Lung microvascular endothelial cell (primary cell): ENCODE measurements around the gene OSBPL6. TPM values are rescaled to one million over a fixed set of nuclear protein-coding genes. Genes with fewer than 3 reads are reported as not detected.
"Not testable (repeated sequence)": the region's sequence is repeated elsewhere in the genome, so short reads cannot be mapped to it uniquely, and the experiment has no call there.

Source experiments
- DNase-seq, 2 donors: peaks; one replicate each; pipeline versions ENCODE4 v3.0.0 to v3.0.0-alpha.2; 2010; ENCODE audit warnings: low read depth in 2 of 2
- total RNA-seq: library from RNA; depleted of rRNA; stranded (reverse); fragments of >200 nt; gene quantifications from 2 replicates; pipeline ENCODE4 v1.2.1, GENCODE V29; 2014

Gene OSBPL6
- total RNA-seq, 1 donor from 2014 or later = 4.0 TPM

DNA sequence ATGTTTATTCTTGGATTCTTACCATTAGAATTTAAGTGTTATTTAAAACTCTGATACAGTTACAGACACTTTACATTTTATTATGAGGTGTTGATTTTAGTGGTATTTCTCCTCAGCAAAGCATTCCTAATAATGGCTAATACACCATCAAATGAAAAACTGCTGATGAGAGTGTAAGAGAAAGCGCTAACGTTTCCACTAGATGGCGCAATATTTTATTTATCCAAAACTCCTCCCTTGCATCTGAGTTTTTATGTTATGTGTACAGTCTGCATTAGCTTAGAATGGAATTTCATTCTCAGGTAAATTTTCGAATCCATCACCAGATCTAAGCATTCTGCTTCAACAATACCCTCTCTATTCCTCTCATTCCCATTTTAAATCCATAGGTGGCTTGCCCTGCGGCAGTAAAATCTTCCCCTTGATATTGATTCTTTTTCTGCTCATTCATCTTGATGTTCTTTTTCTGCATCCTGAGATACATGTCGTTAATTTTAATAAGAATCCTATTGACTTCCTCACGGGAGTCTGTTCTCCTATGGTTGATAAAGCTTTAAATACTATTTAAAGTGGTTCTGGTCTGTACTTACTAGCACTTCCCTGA is 202.8 kb downstream of the OSBPL6 start:
- DNase-seq = peak; percentile 61 to 71

DNA sequence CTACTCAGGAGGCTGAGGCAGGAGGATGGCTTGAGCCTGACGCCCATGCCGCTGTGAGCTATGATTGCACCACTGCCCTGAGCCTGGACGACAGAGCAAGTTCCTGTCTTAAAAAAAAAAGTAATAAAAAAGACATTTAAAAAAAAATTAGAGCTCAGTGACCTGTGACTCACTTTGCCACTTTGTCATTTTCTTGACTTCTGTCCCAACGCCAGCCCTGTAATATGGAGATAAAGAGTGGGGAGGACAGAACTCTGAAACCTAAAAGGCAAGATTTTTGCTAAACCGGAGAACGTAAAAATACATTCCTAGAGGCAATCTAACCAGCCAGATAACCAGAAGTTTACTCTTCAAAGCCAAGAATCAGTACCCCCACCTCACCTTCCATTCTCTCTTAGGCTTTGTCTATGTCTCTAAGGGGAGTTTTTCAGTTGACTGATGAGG is 207.7 kb downstream of the OSBPL6 start:
- DNase-seq = peak in 1 of 2 donors; percentile 16

DNA sequence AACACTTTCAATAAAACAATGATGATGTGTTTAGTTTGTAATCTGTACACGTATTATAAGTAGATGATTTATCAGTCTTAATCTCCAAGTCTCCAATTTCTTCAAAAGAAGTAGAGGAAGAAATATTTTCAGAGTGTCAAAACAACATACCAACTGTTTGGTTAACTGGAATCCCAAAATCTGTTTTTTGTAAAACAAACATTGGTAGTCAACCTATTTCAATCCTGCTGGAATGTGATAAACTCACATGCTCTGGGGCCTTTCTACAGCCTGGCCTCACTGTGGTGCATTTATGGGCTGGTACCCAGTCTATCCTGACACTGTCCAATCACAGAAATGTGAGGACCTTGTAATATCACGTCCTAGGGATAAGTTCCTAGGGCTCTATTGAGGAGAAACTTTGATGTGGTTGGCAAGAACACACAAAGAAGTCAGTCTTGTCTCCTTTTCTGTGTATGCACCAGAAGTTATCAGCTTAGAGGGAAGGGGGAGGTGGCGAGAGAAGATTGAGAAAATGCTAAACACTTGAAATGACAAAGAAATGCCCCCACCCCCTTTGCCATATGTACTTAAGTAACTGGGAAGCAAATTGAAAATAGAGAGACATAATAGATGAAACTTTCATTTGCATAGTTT is 209.5 kb downstream of the OSBPL6 start:
- no peak for DNase-seq

DNA sequence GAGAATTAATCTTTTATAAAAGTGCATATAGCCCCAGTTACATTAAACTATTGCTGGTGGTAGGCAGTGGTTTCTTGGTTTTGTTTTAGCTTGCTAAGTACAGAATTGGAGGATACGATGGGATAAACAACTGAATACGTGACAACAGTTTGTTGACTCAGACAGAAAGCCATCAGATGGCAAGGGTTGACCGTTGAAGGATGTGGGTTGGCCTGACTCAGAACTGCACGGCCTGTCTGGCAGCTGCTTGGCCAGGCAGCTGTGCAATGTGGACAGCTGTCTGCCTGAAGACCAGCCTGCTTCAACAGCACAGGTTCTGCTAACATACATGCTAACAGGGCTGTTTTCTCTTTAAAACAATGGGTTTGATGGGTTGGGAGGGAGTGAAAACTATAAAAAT is 210.1 kb downstream of the OSBPL6 start:
- peak; percentile 60 to 99 for DNase-seq

DNA sequence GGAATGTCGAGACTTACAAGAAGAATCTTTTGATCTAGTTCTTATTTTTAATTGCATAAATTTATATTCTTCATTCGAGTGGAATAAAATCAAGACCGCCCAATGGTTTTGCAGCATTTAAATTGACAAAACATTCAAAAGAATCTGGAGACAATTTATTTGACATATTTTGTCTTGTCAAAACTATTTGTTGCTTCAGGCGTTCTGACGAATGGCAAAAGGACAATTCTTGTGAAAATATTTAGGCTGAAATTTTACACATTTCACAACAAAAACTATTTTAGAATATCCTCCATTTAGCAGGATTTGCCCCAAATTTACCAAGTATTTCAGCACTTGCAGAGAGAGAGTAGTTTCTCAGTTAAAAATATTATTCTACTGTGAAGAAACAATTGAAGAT is 214.9 kb downstream of the OSBPL6 start:
- DNase-seq = no peak

DNA sequence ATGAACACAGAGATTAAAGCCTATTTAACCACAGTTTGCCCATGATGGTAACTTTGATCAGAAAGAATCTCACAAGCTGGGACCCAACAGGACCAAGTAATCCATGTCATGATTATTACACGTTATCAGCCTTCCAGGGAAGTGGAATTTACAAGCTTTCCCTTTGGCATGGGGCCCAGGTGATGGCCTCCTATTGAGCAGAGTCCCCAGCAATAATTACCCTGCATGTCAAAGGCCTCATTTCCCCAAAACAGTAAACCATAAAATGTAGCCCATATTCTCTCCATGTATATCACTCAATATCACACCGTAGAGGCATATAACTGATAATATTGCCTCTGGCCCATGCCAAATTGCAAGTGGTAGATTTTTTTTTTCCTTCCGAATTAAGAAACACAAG is 217.7 kb downstream of the OSBPL6 start:
- DNase-seq = peak in 1 of 2 donors; percentile 25

DNA sequence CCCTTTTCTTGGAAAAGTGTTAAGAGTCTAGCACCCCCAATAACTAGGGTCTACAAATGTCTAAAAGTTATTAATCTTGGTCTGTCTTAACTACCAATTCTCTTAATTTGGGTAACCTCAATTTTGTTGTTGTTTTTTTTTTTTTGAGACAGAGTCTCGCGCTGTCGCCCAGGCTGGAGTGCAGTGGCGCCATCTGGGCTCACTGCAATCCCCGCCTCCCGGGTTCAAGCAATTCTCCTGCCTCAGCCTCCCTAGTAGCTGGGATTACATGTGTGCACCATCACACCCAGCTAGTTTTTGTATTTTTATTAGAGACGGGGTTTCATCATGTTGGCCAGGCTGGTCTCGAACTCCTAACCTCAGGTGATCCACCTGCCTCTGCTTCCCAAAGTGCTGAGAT is 218.1 kb downstream of the OSBPL6 start:
- DNase-seq = not testable (repeated sequence)

DNA sequence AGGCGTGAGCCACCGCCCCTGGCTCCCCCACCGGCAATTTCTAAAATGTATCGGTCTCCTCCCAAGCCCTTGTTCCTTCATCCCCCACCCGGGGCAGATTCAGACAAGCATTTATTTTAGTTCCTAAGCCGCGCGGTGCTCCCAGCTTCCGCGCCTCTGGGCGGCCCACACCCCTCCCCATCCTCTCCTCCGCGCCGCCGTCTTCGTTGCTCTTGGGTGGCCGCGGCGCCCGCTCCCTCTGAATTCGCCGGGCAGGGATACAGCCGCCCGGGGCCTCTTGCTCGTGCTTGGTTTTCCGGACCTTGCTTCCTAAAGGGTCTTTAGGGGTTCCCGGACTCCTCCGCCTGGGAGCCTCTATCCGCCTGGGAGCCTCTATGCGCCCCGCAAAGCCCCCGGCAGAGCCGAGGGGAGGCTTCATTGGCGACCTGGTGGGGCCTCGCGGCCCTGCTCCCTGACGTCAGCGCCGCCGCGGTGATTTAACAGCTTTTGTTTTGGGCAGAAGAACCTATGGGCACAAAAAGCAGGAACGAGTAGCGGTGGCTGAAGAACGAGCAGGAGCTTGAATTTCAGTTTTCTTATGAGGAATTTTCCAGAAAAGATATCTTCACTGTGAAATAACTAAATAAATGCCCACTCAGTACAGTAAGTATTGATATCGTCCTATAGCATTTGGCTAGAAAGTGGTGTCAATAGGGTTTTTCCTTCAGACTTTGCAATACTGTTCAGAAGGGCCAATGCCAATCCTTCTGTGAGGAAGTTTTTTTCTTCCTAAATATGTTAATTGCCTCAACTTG is 219.4 kb downstream of the OSBPL6 start:
- peak; percentile 80 to 85 for DNase-seq

DNA sequence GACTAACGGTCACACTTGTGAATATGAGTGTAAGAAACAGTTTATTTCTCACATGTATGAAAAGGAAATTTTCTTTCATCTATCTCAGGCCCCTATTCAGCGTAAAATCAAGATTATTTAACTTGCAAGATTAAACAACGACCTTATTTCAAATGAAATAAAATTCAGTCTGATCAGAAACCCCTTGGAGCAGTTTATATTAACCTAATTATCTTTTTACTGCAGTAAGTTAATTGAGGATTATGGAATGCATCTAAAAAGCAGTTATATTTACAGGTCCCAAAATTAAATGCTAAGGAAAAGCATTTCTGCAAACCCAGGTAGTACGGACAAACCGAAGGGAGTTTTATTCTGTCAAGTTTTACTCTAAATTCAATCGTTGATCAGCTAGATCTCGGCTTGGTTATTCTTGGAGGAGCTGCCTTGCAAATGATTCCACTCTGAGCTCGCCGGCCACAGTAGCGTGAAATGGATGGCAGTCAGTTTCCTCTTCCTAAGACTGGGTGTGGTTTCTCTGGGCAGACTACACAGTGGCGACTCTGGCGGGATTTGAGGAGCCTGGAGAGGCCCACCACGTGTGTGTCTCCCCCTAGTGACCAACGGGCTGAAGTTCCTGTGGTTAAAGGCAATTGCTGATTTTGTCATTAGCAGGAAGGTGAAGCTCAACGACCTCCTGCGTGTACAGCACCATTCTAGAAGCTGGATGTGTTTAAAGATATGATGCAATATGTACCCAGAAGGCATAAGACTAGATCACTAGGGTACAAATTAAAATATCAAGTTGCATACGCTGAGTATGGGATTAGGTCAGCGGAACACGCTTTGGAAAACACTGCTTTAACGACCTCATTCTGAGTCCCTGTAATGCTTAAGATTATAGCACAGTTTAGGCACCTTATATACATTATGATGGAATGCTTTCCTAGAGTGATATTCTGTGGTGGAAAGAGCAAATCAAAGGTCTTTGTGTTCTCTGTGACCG is 220.2 kb downstream of the OSBPL6 start:
- peak; percentile 94 to 97 for DNase-seq

DNA sequence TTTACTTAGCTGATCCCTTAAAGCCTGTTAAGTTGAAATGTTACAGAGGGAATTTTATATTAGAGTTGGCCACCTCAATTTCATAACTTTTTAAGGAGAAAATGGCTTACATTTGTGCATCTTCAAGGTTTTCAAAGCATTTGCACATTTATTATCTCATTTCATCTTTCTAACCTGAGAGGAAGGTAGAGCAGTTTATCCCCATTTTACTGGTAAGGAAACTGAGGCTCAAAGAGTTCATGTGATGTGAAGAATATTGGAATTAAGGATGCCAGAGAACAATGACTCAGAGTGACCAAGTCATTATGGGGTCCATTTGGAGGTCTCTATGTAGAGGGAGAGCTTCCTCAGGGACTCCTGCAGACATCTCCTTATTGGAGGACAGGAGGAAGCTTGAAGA is 221.7 kb downstream of the OSBPL6 start:
- no peak for DNase-seq

DNA sequence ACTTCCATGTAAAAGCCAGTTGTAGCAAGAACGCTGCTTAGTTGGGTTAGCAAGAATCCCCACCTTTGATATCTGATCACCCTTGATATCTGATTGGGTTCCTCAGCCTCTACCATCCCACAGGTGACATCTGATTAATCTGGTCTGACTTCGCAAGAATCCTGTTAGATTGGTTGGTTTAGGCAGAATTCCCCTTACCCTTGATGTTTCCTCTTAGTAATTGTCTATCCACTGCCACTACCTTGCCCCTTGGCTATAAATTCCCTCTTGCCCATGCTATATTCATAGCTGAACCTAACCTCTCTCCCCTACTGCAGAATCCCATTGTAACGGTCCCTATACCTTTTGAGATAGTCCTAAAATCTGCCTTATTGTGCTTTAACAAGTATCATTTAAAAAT is 223.6 kb downstream of the OSBPL6 start:
- no peak for DNase-seq

DNA sequence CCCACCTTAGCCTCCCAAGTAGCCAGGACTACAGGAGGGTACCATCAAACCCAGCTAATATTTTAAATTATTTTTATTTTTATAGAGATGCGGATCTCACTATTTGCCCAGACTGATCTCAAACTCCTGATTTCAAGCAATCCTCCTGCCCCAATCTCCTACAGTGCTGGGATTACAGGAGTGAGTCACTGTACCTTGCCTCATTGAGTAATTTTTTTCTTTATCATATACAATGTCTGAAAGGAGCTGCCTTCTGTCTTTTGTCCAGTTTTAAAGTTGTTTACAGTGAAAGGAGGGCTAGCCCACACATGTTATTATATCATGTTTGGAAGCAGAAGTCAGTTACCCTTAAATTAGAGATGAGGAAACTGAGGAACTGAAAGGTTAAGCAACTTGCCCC is 224.1 kb downstream of the OSBPL6 start:
- DNase-seq = no peak

DNA sequence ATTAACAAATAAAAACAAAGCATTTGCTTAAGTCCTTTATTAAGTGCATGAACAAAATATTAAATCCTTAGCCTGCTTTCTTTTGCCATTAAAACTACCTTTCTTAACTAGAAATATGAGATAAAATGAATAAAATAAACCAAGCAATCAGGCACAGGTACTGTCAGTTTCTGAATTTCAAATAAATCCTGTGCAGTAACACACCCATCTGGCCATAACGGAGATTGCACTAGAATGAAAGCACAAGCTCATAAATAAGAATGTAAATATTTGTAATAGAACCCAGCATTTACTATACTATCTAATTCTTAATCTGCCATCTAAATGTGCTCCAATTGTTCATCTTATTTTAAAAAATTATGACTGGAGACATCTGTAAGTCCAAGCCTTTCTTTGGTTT is 224.8 kb downstream of the OSBPL6 start:
- DNase-seq = peak; percentile 67 to 76

DNA sequence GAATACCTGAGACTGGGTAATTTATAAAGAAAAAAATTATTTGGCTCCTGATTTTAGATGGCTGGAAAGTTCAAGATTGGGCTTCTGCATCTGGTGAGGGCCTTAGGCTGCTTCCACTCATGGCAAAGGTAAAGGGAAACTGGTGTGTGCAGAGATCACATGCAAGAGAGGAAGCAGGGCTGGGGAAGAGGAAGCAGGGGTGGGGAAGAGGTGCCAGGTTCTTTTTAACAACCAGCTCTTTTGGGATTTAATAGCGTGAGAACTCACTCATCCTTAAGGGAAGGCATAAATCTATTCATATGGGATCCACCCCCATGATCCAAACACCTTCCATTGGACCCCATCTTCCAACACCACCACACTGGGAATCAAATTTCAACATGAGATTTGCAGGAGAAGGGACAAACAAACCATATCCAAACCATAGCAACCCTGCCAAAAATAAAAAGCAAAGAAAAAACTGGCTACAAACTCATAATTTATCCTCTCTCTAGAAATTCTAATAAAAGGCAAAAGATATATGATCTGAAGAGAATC is 226.2 kb downstream of the OSBPL6 start:
- peak in 1 of 2 donors; percentile 73 for DNase-seq

DNA sequence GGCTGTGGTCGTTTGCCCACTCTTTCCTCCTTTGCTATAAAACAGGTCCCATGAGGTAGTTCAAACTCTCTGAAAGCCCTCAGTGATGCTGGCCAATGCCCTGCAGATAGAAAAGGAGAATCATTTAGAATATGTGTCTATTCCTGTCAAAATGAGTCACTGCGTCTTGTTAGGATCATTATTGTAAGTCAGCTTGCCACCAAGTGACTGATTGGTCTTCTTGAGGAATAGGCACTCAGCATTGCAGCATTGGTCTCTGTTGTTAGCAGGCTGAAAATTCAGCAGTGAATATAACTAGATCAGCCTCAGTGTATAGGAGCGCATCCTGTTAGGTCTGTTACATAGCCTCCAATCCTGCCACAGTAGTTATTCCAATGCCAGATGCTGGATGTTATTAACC is 227.8 kb downstream of the OSBPL6 start:
- no peak for DNase-seq

DNA sequence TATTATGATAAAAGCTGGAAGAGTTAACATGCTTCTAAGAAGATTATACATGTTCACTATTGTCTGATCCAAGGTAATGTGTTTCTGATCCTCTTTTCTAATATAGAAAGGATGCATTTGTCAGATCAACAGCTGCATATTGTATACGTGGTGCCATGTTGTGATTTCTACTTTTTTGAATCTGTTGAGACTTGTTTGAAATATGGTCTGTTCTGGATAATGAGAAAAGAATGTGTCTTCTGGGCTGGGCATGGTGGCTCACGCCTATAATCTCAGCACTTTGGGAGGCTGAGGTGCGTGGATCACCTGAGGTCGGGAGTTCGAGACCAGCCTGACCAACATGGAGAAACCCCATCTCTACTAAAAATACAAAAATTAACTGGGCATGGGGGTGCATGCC is 229.4 kb downstream of the OSBPL6 start:
- DNase-seq = not testable (repeated sequence)

DNA sequence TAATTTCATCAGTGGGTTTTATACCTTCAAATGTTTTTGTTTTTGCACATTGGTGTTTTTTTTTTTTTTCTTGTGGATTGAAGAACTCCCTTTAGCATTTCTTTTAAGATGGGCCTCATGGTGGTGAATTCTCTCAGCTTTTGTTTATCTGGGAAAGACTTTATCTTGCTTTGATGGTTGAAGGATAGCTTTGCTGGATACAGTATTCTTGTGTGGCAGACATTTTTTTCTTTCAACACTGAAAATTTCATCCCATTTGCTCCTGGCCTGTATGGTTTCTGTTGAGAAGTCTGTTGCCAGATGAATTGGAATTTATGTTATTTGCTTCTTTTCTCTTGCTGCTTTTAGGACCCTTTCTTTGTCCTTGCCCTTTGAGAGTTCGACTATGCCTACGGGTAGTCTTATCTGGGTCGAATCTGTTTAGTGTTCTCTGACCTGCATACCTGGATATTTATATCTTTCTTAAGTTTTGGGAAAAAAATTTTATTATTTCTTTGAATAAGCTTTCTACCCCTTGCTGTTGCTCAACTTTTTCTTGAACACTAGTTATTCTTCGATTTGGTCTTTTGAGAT is 231.0 kb downstream of the OSBPL6 start:
- DNase-seq = no peak

DNA sequence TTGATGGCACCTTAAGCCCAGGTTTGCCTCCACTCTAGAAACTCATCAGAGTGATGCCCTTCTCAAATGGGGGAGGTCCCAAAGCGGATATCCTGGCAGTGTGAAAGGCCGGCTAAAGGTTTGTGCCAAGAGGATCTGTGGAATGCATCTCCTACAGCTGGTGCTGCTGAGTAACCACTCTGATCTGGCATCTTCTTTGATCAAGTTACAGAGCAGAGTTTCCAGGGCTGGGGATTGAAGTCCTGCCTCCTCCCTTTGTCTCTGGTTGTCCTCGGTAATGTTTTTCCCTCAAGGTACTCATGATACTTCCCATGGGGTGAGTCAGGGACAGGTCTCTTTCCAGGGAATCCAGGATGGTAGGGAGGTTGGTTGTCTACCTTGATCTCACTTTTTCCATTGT is 232.1 kb downstream of the OSBPL6 start:
- DNase-seq = peak in 1 of 2 donors; percentile 54

DNA sequence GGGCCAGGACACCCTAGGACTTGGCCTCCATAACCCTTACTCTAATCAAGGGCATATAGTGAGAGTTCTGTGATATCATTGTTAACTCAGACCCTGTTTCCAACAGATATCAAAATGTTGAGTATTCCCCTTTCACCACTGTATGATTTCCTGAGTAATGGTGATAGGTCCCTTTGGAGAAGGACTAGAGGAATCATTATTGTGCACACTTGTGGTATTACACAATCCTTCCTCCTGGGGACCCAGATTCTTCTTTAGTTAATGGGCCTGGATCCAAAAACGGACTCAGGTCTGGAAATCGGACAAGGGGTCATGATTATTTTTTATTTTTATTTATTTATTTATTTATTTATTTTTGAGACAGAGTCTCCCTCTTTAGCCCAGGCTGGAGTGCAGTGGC is 233.1 kb downstream of the OSBPL6 start:
- no peak for DNase-seq

DNA sequence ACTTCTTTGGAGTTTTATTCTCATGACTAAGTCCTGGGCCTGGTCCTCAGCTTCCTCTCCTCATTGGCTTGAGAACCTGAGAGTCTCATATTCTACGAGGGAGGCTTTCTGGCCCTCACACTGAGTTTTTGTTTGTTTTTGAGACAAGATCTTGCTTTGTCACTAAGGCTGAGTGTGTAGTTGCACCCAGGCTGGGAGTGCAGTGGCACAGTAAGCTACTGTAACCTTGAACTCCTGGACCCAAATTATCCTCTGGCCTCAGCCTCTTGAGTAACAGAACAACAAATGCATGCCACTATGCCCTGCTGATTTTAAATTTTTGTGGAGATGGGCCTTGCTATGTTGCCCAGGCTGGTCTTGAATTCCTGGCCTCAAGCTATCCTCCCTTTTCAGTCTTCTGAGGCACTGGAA is 234.1 kb downstream of the OSBPL6 start:
- no peak for DNase-seq

DNA sequence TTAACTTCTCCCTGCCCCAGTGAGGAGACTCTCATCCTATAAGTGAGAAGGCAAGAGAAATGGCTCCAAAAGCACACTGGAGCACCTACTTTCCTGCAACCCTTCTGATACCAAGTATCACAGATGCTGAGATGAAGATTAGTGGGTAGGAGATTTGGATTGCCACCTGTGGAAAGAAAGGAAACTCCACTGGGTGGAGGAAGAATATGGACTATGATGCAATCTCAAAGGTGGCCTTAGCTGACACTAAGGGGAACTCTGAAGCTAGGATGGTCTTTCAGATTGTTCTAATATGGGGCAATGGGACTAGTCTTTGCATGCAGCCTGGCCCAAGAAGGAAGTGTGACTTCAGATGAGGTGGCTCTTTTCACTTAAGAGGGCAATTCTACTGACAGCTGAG is 235.0 kb downstream of the OSBPL6 start:
- DNase-seq = no peak
